ENCODE results near the gene RPL6.

- TF ChIP-seq REST (IDR thresholded peaks at IDR 0.05): no peak
- TF ChIP-seq, protein P1, sequence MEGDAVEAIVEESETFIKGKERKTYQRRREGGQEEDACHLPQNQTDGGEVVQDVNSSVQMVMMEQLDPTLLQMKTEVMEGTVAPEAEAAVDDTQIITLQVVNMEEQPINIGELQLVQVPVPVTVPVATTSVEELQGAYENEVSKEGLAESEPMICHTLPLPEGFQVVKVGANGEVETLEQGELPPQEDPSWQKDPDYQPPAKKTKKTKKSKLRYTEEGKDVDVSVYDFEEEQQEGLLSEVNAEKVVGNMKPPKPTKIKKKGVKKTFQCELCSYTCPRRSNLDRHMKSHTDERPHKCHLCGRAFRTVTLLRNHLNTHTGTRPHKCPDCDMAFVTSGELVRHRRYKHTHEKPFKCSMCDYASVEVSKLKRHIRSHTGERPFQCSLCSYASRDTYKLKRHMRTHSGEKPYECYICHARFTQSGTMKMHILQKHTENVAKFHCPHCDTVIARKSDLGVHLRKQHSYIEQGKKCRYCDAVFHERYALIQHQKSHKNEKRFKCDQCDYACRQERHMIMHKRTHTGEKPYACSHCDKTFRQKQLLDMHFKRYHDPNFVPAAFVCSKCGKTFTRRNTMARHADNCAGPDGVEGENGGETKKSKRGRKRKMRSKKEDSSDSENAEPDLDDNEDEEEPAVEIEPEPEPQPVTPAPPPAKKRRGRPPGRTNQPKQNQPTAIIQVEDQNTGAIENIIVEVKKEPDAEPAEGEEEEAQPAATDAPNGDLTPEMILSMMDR (IDR thresholded peaks at IDR 0.05; ENCODE audit: low read depth, low read length, missing input control): no peak
- no peak for TF ChIP-seq TAF1 (conservative IDR thresholded peaks at IDR 0.05)
- TF ChIP-seq, protein P2, sequence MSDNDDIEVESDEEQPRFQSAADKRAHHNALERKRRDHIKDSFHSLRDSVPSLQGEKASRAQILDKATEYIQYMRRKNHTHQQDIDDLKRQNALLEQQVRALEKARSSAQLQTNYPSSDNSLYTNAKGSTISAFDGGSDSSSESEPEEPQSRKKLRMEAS (IDR thresholded peaks at IDR 0.05): no peak
- TF ChIP-seq FOXA1 (IDR thresholded peaks at IDR 0.05): no peak
- no peak for TF ChIP-seq EGR1 (IDR thresholded peaks at IDR 0.05; ENCODE audit: low read depth in 2 of 2)
- TF ChIP-seq, protein P3, sequence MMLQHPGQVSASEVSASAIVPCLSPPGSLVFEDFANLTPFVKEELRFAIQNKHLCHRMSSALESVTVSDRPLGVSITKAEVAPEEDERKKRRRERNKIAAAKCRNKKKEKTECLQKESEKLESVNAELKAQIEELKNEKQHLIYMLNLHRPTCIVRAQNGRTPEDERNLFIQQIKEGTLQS (IDR thresholded peaks at IDR 0.05): no peak
- no peak for TF ChIP-seq HNF4A (conservative IDR thresholded peaks at IDR 0.05)
- TF ChIP-seq, protein P4, sequence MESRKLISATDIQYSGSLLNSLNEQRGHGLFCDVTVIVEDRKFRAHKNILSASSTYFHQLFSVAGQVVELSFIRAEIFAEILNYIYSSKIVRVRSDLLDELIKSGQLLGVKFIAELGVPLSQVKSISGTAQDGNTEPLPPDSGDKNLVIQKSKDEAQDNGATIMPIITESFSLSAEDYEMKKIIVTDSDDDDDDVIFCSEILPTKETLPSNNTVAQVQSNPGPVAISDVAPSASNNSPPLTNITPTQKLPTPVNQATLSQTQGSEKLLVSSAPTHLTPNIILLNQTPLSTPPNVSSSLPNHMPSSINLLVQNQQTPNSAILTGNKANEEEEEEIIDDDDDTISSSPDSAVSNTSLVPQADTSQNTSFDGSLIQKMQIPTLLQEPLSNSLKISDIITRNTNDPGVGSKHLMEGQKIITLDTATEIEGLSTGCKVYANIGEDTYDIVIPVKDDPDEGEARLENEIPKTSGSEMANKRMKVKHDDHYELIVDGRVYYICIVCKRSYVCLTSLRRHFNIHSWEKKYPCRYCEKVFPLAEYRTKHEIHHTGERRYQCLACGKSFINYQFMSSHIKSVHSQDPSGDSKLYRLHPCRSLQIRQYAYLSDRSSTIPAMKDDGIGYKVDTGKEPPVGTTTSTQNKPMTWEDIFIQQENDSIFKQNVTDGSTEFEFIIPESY (IDR thresholded peaks at IDR 0.05): no peak
- no peak for TF ChIP-seq RAD21 (IDR thresholded peaks at IDR 0.05)
- no peak for TF ChIP-seq JUND (IDR thresholded peaks at IDR 0.05)
- TF ChIP-seq SP1 (IDR thresholded peaks at IDR 0.05): no peak
- TF ChIP-seq NR2F2 (IDR thresholded peaks at IDR 0.05): no peak
Measured at GRCh38 chr12:112380663-112381405, 28.6 kb downstream of the RPL6 start.
